Fibroblast of the aortic adventitia (primary cell): ENCODE results near the gene MYCBP2. TPM values are rescaled to one million over a fixed set of nuclear protein-coding genes. Genes with fewer than 3 reads are reported as not detected.
A peak's percentile ranks its signal among the peaks of the same experiment; 100 is the strongest.
"Not testable (repeated sequence)": the region's sequence is repeated elsewhere in the genome, so short reads cannot be mapped to it uniquely, and the experiment has no call there.

Experiments used
- DNase-seq: peaks from one replicate; pipeline ENCODE4 v3.0.0-alpha.2; 2010; ENCODE audit warnings: low read depth
- H3K4me3 ChIP-seq: 2 replicates; pipeline ENCODE4 v1.5.1; 2011; ENCODE audit warnings: low read depth, mild to moderate bottlenecking, control low read depth, low read length, moderate library complexity
- CTCF ChIP-seq: IDR thresholded peaks from 2 replicates; pipeline ENCODE4 v1.5.1; 2011; ENCODE audit warnings: mild to moderate bottlenecking, low read length, control low read depth, inconsistent platforms; ENCODE audit not compliant: insufficient read depth
- total RNA-seq: library from RNA; depleted of rRNA; stranded (reverse); fragments of >200 nt; gene quantifications from 2 replicates; pipeline ENCODE4 v1.2.3, GENCODE V29; 2012; ENCODE audit warnings: low replicate concordance

MYCBP2 gene
- total RNA-seq, 1 donor, result 84.9 TPM

GRCh38 chr13:77300176-77301037 is 26.5 kb downstream of the MYCBP2 start:
- no peak for TF ChIP-seq CTCF
- DNase-seq, result peak; percentile 77
- no peak overlapping the region for H3K4me3 ChIP-seq

DNA sequence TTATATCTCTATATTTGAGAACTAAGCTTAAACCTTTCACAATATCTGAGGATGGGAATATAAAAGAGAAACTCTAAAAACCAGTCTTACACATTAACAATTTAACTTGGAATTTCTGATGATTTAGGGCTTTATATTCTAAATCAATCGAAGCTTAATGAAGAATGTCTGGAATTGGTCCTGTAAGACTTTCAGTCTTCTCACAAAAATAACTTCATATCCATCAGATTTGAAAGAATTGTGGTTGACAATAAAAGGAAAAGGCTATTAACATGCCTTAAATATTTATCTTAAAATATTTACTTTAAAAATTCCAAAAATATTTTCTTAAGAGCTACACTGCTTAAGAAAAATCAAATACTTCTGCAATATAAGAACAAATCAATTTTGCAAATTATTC is 27.3 kb downstream of the MYCBP2 start:
- no peak overlapping the region for H3K4me3 ChIP-seq
- TF ChIP-seq CTCF, result no peak
- DNase-seq, result no peak

GRCh38 chr13:77298426-77298825 is 28.5 kb downstream of the MYCBP2 start:
- no peak for TF ChIP-seq CTCF

DNA sequence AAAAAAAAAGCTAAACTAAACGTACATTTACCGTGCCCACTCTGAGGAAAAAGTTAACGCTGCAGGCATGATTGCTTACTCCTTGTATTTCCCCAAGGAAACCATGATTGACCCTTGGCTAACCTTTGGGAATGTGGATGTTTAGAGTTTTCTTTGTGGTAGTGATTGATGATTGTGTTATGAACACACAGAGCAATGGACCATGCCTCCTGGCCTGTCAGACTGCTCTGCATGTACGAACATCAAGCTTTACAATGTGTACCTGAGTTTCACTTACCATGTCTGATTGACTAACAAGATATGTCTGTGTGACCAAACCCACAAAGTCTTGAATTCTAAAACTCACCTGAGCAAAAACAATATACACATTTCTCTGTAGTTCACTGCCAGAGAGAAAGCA is 35.1 kb downstream of the MYCBP2 start:
- no peak overlapping the region for H3K4me3 ChIP-seq
- no peak for DNase-seq
- TF ChIP-seq CTCF, result no peak

More at GRCh38 chr13:77298426-77298825, 28.5 kb downstream of the MYCBP2 start:
- H3K4me3 ChIP-seq, result no peak overlapping the region
- no peak for DNase-seq

GRCh38 chr13:77290342-77290741 is 36.6 kb downstream of the MYCBP2 start:
- no peak for DNase-seq

GRCh38 chr13:77289851-77290250 is 37.0 kb downstream of the MYCBP2 start:
- no peak overlapping the region for H3K4me3 ChIP-seq
- TF ChIP-seq CTCF, result no peak
- DNase-seq, result no peak

More at GRCh38 chr13:77290342-77290741, 36.6 kb downstream of the MYCBP2 start:
- no peak for TF ChIP-seq CTCF
- no peak overlapping the region for H3K4me3 ChIP-seq

DNA sequence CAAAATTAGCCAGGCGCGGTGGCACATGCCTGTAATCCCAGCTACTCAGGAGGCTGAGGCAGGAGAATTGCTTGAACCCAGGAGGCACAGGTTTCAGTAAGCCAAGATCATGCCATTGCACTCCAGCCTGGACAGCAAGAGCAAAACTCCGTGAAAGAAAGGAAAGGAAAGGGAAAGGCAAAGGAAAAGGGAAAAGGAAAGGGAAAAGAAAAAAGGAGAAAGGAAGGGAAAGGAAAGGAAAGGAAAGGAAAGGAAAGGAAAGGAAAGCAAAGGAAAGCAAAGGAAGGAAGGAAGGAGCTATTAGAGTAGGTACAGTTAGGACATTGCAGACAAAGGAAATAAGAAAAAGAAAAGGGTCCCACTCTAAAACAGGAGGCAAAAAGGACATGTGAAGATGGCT is 41.3 kb downstream of the MYCBP2 start:
- not testable (repeated sequence) for DNase-seq, H3K4me3 ChIP-seq
